ENCODE results near the gene NPHP3.

DNA sequence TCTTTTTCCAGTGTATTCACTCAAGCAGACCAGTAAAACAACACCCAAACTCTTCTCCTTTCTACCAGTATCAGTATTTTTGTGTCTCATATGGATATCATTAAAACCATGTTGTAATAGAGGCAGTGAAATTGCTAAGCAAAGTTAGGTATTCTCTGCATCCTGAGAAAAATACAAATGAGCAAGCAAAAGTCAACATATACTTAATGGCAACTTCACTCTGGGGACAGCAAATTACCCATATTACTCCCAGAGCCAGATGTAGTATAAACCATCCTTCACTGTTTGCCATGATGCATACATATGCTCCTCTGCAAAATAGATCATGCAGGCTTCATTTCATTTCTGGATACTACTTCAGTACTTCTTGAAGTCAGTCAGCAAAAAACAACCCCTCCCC, 40.0 kb downstream of the NPHP3 start:
- TF ChIP-seq, protein P1, sequence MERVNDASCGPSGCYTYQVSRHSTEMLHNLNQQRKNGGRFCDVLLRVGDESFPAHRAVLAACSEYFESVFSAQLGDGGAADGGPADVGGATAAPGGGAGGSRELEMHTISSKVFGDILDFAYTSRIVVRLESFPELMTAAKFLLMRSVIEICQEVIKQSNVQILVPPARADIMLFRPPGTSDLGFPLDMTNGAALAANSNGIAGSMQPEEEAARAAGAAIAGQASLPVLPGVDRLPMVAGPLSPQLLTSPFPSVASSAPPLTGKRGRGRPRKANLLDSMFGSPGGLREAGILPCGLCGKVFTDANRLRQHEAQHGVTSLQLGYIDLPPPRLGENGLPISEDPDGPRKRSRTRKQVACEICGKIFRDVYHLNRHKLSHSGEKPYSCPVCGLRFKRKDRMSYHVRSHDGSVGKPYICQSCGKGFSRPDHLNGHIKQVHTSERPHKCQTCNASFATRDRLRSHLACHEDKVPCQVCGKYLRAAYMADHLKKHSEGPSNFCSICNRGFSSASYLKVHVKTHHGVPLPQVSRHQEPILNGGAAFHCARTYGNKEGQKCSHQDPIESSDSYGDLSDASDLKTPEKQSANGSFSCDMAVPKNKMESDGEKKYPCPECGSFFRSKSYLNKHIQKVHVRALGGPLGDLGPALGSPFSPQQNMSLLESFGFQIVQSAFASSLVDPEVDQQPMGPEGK (CRISPR knock-in tag; IDR thresholded peaks at IDR 0.05; ENCODE audit: borderline replicate concordance), result no peak
- no peak for TF ChIP-seq ARNTL (CRISPR knock-in tag; IDR thresholded peaks at IDR 0.05; ENCODE audit: borderline replicate concordance, low read depth)
- TF ChIP-seq TCF4 (CRISPR knock-in tag; IDR thresholded peaks at IDR 0.05; ENCODE audit: borderline replicate concordance), result no peak
- no peak for TF ChIP-seq GLIS3 (CRISPR knock-in tag; IDR thresholded peaks at IDR 0.05)
- no peak for TF ChIP-seq CSDC2 (CRISPR knock-in tag; IDR thresholded peaks at IDR 0.05)
- no peak for TF ChIP-seq RARB (CRISPR knock-in tag; IDR thresholded peaks at IDR 0.05)
- TF ChIP-seq ISL1 (CRISPR knock-in tag; IDR thresholded peaks at IDR 0.05), result no peak
- no peak for TF ChIP-seq ZC3H10 (CRISPR knock-in tag; IDR thresholded peaks at IDR 0.05)
- TF ChIP-seq SNAI2 (CRISPR knock-in tag; IDR thresholded peaks at IDR 0.05), result no peak
- TF ChIP-seq, protein P2, sequence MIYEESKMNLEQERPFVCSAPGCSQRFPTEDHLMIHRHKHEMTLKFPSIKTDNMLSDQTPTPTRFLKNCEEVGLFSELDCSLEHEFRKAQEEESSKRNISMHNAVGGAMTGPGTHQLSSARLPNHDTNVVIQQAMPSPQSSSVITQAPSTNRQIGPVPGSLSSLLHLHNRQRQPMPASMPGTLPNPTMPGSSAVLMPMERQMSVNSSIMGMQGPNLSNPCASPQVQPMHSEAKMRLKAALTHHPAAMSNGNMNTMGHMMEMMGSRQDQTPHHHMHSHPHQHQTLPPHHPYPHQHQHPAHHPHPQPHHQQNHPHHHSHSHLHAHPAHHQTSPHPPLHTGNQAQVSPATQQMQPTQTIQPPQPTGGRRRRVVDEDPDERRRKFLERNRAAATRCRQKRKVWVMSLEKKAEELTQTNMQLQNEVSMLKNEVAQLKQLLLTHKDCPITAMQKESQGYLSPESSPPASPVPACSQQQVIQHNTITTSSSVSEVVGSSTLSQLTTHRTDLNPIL (CRISPR knock-in tag; IDR thresholded peaks at IDR 0.05; ENCODE audit: low read depth), result no peak
- no peak for TF ChIP-seq PPARA (CRISPR knock-in tag; IDR thresholded peaks at IDR 0.05; ENCODE audit: borderline replicate concordance)
- no peak for TF ChIP-seq ZNF565 (CRISPR knock-in tag; conservative IDR thresholded peaks at IDR 0.05; ENCODE audit: low read depth)

All from SK-N-SH treated with all-trans-retinoic acid at 6 μM for 48 hours (cell line).